ENCODE results near the gene DMRT3. TPM values are rescaled to one million over a fixed set of nuclear protein-coding genes. Genes with fewer than 3 reads are reported as not detected.

DMRT3 gene
- total and polyA plus RNA-seq, 10 of the 15 experiments (the other 5 are each of a cell fraction or from before 2014, with no cell fraction given), result 0.06 to 0.11 TPM; not detected in 8

DNA sequence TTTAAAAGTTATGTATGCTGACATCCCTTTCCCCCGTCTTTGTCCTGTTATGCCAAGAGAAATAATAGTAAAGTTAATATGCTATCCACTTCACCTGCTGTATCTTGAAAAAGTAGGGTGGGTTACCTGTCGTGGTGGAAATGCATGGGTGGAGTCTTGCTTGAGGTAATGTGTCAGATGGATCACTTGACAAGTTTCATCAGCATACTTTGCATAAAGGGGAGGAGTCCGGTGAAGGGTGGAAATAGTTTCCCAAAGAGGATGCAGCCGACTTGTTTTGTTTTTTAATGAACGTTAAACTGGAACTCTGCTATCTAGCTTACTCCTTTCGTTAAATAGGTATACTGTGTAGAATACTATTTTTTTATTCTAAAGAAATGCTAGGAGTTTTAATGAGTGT, 9.0 kb upstream of the DMRT3 start (continued):
- TF ChIP-seq MYB (IDR thresholded peaks at IDR 0.05; ENCODE audit: borderline replicate concordance, low read depth, low read length), result no peak
- TF ChIP-seq BACH1 (IDR thresholded peaks at IDR 0.05; ENCODE audit: borderline replicate concordance), result no peak
- TF ChIP-seq HDAC6 (IDR thresholded peaks at IDR 0.05; ENCODE audit: unreplicated experiment), result no peak
- no peak for TF ChIP-seq POLR2AphosphoS2 (IDR thresholded peaks at IDR 0.05; ENCODE audit: low read depth, low read length)
- TF ChIP-seq TCF12 (IDR thresholded peaks at IDR 0.05; ENCODE audit: low read depth, low read length), result no peak

DNA sequence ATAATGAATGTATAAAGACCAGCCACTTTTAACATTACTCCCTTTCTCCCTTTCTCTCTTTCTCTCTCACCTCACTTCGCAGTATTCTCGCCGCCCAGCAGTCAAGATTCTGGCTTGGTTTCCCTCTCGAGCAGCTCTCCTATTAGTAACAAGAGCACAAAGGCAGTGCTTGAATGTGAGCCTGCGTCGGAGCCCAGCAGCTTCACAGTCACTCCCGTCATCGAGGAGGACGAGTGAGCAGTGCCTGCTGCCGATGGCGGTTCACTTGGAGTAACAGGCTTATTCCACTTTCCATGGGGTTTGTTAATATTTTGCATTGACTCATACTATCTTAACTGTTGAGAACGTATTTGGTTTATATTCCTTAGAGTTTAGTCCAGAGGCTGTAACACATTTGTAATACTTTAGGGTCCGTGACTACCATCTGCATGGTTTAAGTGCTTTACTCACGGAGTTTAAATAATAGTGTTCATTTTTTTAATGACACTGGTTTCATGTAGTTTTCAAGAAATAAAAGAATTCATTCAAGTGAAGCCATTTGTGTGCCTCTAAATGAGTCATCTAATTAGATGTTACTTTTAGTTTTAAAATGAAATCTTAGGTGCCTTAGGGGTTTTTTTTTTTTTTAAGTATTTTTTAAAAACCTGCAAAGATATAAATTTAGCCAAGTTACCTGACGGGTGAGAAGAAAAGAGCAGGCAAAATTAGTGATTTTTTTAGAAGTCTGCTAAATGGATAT, 8.4 kb upstream of the DMRT3 start:
- Histone ChIP-seq H3K79me2 (ENCODE audit: control insufficient read depth, insufficient read depth, low read length) (no peaks in the 10 kb centered on the region), H3K4me3 (no peak overlapping the region), H3K9me3 (replicated peaks; ENCODE audit: control insufficient read depth, insufficient read depth, low read length) (peaks cover 4% of the 10 kb centered on the region; the same call in 2 of the 3 replicates), H4K20me1 (ENCODE audit: control insufficient read depth, insufficient read depth) (no peaks in the 10 kb centered on the region), H3K4me2 (ENCODE audit: control insufficient read depth, insufficient read depth) (no peak overlapping the region), H2AFZ (ENCODE audit: control insufficient read depth, low read depth, low read length) (no peak overlapping the region), H3K4me1 (ENCODE audit: control insufficient read depth, insufficient read depth, low read length) (no peaks in the 10 kb centered on the region), H3K27ac (ENCODE audit: control insufficient read depth, insufficient read depth) (no peak overlapping the region), H3K27me3 (replicated peaks in 1 of 2; ENCODE audit: control insufficient read depth in 2 of 2, insufficient read depth in 2 of 2, low read length in 1 of 2) (peaks cover 4 to 20% of the 10 kb centered on the region in 2 experiments), H3K36me3 (ENCODE audit: control insufficient read depth in 2 of 2, insufficient read depth in 2 of 2, low read length in 1 of 2) (no peaks in the 10 kb centered on the region), H3K9ac (ENCODE audit: control insufficient read depth, insufficient read depth, low read length) (no peak overlapping the region)
- ChIA-PET SMC1A (ENCODE audit: uncharacterized antibody, unreplicated experiment) (no interaction called here), RAD21 (ENCODE audit: unreplicated experiment) (interaction anchor here (1.0 kb wide), 2 partner anchors 28 to 86 kb away, joined by 3 read pairs; no protein-coding TSS in a partner anchor), CTCF (interaction anchor here (1.0 to 1.9 kb wide), 3 partner anchors 9 to 323 kb away, joined by 3 to 5 read pairs (median 5); no protein-coding TSS in a partner anchor), POLR2A (no interaction called here)
- no TSS peak for BruUV-seq (replicated peaks)
- FAIRE-seq, result no peak
- 3% methylated on average over 14 of the region's 15 CpGs for WGBS (ENCODE audit: insufficient coverage, insufficient replicate concordance, low lambda C conversion rate, missing lambda C conversion rate)
- ATAC-seq, result peak; percentile 83
- in situ Hi-C loops (cut with MboI) (no loop called here), intact Hi-C loops (cut with micrococcal nuclease; ENCODE audit: unreplicated experiment) (no loop called here)
- no peak for DNase-seq (ENCODE audit: low read depth, low spot score)
- TF ChIP-seq, protein P1, sequence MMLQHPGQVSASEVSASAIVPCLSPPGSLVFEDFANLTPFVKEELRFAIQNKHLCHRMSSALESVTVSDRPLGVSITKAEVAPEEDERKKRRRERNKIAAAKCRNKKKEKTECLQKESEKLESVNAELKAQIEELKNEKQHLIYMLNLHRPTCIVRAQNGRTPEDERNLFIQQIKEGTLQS (IDR thresholded peaks at IDR 0.05; ENCODE audit: borderline replicate concordance, extremely low read depth, low read depth, low read length), result no peak
- no peak for TF ChIP-seq TARDBP (IDR thresholded peaks at IDR 0.05; ENCODE audit: borderline replicate concordance)
- no peak for TF ChIP-seq RELA (IDR thresholded peaks at IDR 0.05; ENCODE audit: borderline replicate concordance, partially characterized antibody)
- peak; percentile 65 for TF ChIP-seq SUZ12 (IDR thresholded peaks at IDR 0.05; ENCODE audit: unreplicated experiment)
- TF ChIP-seq RB1 (IDR thresholded peaks at IDR 0.05; ENCODE audit: borderline replicate concordance), result no peak
- TF ChIP-seq IKZF1 (conservative IDR thresholded peaks at IDR 0.05), result 0 out of 2 replicates have a peak, but pooled peaks have one; percentile 30
- no peak for TF ChIP-seq NRF1 (conservative IDR thresholded peaks at IDR 0.05; ENCODE audit: low read depth, low read length)
- no peak for TF ChIP-seq PAX5 (IDR thresholded peaks at IDR 0.05; ENCODE audit: borderline replicate concordance, low read depth, low read length)
- TF ChIP-seq SMARCA5 (IDR thresholded peaks at IDR 0.05), result no peak
- TF ChIP-seq MTA2 (IDR thresholded peaks at IDR 0.05; ENCODE audit: low read depth), result peak; percentile 84
- TF ChIP-seq ATF7 (IDR thresholded peaks at IDR 0.05; ENCODE audit: low read depth), result peak; percentile 46
- TF ChIP-seq EED (IDR thresholded peaks at IDR 0.05; ENCODE audit: low read depth), result no peak
- no peak for TF ChIP-seq SIN3A (IDR thresholded peaks at IDR 0.05; ENCODE audit: low read depth, low read length)
- TF ChIP-seq CHD2 (IDR thresholded peaks at IDR 0.05; ENCODE audit: borderline replicate concordance, low read depth, low read length), result no peak
- no peak for TF ChIP-seq BRCA1 (IDR thresholded peaks at IDR 0.05; ENCODE audit: low read depth, low read length)
- TF ChIP-seq, protein P2, sequence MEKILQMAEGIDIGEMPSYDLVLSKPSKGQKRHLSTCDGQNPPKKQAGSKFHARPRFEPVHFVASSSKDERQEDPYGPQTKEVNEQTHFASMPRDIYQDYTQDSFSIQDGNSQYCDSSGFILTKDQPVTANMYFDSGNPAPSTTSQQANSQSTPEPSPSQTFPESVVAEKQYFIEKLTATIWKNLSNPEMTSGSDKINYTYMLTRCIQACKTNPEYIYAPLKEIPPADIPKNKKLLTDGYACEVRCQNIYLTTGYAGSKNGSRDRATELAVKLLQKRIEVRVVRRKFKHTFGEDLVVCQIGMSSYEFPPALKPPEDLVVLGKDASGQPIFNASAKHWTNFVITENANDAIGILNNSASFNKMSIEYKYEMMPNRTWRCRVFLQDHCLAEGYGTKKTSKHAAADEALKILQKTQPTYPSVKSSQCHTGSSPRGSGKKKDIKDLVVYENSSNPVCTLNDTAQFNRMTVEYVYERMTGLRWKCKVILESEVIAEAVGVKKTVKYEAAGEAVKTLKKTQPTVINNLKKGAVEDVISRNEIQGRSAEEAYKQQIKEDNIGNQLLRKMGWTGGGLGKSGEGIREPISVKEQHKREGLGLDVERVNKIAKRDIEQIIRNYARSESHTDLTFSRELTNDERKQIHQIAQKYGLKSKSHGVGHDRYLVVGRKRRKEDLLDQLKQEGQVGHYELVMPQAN (conservative IDR thresholded peaks at IDR 0.05), result no peak
- no peak for TF ChIP-seq WRNIP1 (IDR thresholded peaks at IDR 0.05; ENCODE audit: borderline replicate concordance, low read depth, low read length)

Measured in GM12878 (cell line).